OCI-LY1 (cell line): ENCODE data around the gene RBMS1.

Experiments used
- CTCF ChIP-seq: fragments of 200-600 bp; sonication (generic), shearing (Covaris generic); IDR thresholded peaks from 2 replicates; pipeline ENCODE4 v1.5.1; 2017; ENCODE audit warnings: mild to moderate bottlenecking, antibody characterized with exemption, low read length, moderate library complexity, mixed read lengths
- EZH2 ChIP-seq: fragments of 200-600 bp; sonication (generic), shearing (Covaris generic); IDR thresholded peaks from 2 replicates; pipeline ENCODE4 v1.8.0; 2017; ENCODE audit warnings: borderline replicate concordance, mixed run types, mild to moderate bottlenecking, antibody characterized with exemption, low read length, moderate library complexity, mixed read lengths

GRCh38 chr2:160349306-160349705 is 144.3 kb downstream of the RBMS1 start:
- TF ChIP-seq CTCF, result no peak
- TF ChIP-seq EZH2, result no peak
